Measurements from ENCODE around the gene ATP5IF1.

ATP5IF1 gene

DNA sequence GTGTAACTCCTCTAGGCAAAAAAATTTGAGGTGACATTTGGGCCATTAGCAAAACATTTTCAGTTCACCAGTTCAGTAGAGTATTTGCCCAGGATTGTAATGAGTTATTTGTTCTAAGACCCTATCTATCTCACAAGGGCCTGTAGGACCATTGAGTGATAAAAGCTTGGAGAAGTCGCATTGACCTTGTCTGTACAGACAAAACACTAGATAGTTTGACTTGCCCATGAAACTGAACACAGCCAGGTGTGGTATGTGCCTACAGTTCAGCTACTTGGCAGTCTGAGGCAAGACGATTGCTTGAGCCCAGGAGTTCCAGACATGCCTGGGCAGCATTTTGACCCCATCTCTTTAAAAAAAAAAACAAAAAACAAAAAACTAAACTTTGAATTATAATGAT is 3.1 kb downstream of the ATP5IF1 start:
- DNase-seq, result no peak

DNA sequence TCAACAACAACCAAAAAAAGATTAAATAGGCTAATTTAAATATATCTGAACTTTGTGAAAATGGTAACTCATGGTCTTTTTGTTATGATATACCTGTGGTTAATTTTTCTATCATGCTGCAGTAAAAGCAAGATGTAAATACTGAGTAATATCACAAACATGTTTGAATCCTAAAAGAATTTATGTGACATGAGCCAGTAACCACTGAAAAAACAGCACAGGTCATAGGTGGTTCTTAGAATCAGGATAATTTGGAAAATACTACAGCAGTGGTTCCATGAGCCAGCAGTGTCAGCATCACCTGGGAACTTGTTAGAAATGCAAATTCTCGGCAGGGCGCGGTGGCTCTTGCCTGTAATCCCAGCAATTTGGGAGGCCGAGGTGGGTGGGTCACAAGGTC is 4.1 kb downstream of the ATP5IF1 start:
- no peak for DNase-seq

DNA sequence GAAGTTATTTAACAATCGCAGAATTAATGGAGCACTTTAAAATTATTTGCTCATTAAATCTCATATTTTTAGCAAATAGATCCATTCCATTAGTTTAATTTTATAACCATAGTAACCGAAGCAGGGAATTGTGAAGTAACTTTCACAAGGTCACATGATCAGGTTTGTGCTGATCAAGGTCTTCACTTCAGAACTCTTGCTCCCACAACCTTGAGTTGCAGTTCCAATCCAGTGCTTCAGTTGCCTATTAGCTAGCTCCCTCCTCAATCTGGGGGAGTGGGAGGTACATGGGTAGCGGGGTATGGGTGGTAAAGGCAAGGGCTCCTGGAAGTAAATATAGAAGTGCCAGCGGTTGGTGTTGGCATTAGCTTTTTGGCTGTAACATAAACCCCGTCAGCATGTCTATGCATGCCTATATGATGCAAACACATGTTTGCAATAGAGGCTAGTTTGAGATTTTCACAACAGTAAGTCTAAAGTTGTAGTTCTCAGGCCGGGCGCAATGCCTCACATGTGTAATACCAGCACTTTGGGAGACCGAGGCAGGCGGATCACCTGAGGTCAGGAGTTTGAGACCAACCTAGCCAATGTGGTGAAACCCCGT is 5.8 kb downstream of the ATP5IF1 start:
- no peak for DNase-seq

DNA sequence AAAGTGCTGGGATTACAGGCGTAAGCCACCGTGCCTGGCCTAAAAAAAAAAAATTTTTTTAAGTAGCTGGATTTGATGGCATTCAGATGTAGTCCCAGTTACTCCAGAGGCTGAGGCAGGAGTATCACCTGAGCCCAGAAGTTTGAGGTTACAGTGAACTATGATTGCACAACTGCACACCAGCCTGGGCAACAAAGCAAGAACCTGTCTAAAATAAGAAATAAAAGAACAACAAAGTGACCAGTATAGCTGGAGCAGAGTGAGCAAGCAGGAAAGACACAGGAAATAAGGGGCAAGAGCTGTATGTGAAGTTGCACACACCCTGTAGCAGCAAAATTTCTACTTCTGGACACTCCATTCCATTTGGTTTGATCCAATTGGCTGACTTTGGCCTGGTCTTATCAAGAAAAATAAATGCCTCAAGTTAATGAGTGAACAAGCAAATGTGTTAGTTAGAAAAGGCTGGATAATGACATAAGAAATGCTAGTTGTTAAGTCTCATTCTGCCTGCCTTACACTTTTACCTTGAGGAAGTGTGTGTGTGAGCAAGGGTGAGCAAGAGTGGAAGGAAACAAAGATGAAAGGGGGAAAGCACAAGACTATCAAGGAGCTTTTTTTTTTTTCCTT is 7.9 kb downstream of the ATP5IF1 start:
- DNase-seq, result no peak

DNA sequence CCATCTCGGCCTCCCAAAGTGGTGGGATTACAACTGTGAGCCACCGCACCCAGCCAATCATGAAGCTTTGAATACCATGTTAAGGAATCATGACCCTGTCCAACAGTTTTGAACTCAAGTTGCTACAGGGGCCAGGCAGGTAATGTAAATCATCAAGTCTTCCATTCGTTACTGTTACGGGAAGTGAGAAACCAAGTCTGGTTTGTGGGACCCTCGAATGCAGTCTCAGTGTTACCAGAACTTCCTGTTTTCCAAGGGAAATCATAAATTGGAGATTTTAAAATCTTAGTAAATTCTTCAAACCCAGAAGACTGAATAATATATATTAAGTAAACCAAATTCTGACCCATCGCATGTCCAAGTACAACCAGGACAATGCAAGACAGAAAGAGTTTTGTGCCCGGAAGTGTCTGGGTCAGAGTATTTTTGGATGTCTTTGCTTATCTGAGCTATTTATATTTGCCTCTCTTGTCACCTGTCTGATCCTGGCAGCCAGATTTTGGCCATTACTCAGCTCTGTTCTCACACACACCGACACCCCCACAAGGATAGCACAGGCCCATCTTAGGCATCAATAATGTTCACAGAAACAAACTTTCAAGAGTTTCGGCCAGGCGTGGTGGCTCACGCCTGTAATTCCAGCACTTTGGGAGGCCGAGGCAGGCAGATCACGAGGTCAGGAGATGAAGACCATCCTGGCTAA is 8.8 kb downstream of the ATP5IF1 start:
- no peak for DNase-seq

DNA sequence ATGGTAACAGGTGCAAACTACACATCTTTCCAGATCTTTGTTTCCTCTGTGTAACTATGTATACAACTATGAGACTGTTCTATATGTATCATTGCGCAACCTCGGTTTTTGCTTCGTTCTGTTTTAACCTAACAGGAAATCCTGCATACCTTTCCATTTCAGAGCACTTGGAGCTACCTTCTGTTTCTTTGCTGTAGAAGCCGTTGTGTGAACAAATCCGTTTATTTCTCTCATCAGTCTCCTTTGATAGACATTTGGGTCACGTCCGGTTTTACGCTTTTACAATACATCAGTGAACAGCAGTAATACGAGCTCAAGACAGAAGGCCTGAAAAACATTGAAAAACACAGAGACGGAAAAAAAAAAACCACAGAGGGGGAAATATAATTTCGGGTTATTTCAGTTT is 10.5 kb downstream of the ATP5IF1 start:
- no peak for DNase-seq

DNA sequence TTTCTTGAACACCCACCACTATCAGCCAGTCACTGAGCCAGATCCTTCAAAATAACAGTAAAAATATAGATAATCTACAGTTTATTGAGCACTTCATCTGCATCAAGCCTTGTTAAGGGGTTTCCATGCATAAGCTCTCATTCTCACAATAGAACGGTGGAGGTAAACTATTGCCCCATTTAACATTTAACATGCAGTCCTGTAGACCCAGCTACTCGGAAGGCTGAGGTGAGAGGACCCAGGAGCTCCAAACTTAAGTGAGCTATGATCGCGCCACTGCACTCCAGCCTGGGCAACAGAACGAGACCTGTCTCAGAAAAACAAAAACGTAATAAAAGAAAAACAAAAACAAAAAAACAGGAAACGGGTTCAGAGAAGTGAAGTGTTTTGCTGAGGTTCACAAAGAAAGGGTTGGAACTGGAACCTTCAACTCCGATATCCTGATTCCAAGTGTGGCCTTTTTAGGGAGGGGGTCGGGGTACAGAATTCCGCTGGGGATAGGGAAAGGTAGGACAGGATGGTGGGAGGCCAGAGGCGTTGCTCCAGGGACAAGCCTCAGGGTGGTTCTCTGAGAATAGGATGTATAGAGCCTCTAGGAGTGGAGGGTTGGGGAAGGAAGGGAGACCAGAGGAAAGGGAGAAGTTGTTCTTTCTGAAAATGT is 11.8 kb downstream of the ATP5IF1 start:
- no peak for DNase-seq

DNA sequence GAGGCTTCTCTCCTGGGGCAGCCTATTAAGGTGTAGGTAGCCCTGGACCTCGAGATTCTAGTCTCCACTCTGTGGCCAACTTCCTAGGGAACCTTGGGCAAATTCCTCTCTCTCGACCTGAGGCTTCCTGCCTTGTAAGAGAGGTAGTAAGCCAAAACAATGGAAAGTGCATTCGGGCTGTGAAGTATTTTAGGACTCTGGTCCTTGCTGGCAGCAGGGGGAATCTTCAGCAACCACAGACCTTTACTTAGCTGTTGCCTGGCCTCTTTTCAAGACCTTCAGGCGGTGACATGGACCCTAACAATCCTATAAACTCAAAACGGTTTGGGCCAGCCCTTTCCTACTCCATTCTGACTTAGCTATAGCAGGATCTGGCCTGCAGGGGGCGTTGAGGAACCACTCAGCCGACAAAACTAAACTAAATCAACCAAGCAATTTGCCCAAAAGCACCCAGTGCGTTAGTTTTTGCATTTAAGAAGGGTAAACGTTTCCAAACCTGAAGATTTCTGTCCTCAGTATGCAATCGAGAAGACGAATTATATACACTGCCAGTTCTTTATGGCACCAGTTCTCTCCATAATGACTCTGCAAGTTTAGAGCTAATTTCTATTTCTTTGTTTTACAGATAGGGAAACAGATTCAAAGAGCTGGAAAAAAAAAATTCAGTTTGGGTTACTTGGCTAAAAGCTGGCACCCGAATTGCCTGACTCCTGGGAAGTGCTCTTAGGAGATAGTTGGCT is 12.5 kb downstream of the ATP5IF1 start:
- peak; percentile 56 to 78 (median 65) for DNase-seq

DNA sequence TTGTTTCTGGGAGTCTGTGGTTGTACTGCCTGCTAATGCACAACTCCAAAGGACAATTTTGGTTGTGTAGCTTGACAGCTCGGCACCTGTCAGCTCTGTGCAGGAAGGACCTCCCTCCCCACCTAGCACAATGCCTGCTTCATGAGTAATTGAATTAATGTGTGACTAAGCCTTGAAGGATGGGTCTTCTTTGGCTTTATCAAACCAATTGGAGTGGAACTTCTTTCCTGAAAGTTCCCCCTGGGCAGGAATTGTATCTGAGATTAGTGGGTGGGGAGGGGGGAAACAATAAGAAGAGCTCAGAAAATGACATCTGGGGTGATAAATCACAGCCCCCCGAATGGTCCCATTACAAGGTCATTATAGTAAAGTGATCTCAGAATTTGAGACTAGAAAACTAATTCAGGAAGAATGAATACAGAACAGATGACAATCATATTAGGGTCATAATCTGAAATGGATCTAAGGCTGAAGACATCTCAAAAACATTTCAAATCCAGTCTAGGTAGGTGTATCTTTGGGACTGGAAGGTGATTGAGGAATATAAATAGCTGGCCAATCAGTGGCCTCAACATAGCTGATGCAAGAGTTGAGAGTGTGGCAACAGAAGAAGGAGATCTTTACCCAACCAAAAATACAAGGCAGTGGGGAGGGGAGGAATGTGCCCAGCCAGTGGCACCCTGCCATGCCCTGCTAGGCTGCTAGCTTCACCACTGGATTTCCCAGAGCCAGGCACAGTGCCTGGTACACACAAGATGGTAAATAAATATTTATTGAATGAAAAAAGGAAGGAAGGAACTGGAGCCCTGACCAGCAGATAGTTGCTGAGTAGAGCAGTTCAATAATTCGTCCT is 13.3 kb downstream of the ATP5IF1 start:
- no peak for DNase-seq

DNA sequence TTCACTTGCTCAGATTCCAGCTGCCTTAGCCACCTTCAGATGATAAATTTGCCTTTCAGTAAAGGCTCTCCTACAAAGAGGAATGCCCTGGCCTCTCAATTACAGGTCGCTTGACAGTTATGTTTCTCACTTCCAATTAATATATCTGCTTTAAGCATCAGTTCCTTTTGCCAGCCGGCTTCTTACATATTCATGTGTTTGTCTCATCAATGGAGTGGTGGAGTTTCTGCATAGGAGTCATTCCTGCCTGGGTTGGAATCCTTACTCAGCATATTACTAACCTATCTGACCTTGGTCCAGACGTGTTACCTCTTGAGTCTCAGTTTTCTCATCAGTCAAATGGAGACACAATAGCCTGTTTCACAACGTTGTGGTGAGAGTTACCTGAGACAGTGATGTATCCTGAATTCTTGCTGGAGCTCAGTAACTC is 14.0 kb downstream of the ATP5IF1 start:
- no peak for DNase-seq

DNA sequence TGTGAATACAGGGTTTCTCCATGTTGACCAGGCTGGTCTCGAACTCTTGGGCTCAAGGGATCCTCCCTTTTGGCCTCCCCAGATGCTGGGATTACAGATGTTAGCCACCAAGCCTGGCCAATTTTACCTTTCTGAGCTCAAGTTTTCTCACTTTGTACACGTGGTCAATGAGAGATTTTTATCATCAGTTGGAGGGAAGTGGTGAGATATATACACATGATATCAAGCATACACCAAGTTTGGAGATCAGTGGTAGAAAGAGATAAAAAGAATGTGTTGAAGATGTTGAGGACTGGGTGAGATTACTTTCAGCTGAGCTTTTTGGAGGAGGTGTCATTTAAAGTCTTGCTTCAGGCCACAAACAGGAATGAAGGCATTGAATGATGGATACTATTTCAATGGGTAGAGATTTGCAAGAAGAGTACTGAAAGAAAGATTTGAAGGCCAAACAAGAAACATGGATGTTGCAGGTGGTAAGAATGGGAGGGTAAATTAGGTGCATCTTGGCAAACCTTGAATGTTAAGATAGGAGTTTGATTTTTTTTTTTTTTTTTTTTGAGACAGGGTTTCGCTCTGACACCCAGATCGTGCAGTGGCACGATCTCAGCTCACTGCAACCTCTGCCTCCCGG is 20.4 kb downstream of the ATP5IF1 start:
- no peak for DNase-seq

DNA sequence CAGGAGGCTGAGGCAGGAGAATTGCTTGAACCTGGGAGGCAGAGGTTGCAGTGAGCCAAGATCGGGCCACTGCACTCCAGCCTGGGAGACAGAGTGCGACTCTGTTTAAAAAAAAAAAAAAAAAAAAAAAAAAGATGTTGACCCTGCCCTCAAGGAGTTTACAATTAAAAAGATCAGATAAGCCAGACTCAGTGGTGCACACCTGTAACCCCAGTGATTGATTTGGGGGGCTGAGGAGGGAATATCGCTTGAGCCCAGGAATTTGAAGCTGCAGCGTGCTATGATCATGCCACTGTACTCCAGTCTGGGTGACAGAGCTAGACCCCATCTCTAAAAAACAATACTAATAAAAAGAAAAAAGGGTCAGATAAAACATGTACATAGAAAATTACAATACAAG is 21.8 kb downstream of the ATP5IF1 start:
- no peak for DNase-seq

DNA sequence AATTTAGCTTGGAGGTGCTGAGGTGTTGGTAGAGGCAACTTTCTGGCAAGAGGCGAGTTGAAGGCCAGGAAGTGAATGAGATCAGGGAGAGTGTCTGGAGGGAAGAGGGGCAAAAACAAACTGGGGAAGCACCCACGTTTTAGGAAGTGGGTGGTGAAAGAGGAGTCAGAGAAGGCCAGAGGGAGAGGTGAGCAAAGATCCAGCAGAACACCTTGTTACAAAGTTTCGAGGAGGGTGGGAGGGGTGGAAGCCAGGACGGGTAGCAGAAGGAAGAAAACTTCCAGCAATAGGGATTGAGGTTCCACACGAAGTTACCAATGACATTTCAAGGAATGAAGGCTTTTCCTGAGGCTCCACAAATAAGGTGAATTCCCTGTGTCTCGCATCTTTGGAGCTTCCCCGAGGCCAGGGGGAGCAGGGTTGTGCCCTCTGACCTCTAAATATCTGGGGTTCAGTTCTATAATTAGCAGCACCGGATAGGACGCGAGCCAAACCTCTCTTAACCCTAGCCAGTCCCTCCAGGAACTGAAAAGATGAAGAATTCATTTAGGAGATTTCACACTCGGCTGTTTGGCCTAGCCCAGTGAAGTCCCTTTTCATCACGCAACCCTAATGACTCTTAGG is 22.8 kb downstream of the ATP5IF1 start:
- DNase-seq, result no peak

DNA sequence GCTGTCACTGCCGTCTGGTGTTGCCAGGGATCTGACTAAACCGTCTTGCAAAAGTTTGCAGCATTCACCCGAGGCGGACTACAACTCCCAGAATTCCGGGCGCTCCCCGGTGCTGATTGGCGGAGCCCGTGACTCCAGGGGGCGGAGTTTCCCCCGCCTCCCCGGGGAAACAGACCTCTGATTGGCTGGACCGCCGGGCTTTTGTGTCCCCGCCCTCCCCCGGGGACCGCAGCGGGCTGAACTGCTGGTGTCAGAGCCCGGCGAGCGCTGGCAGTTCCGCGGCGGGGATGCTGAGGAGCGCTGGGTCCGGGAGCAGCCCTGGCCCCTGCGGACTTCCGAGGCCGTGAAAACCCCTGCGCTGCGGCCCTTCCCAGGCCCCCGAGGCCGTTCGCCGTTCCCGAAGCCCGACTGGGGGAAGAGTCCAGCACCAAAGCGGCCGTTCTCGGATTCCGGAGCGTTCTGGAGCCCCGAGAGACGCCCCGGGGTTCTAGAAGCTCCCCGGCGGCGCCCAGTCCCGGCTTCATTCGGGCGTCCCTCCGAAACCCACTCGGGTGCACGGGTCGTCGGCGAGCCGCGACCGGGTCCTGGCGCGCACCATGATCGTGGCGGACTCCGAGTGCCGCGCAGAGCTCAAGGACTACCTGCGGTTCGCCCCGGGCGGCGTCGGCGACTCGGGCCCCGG is 23.5 kb downstream of the ATP5IF1 start, which contains the start of gene SESN2:
TSS of gene SESN2 (plus strand) at position 267 of the 682 bp plus-strand sequence. CDS start at position 597, 330 bp downstream.
- peak; percentile 98 to 99 (median 98) for DNase-seq

DNA sequence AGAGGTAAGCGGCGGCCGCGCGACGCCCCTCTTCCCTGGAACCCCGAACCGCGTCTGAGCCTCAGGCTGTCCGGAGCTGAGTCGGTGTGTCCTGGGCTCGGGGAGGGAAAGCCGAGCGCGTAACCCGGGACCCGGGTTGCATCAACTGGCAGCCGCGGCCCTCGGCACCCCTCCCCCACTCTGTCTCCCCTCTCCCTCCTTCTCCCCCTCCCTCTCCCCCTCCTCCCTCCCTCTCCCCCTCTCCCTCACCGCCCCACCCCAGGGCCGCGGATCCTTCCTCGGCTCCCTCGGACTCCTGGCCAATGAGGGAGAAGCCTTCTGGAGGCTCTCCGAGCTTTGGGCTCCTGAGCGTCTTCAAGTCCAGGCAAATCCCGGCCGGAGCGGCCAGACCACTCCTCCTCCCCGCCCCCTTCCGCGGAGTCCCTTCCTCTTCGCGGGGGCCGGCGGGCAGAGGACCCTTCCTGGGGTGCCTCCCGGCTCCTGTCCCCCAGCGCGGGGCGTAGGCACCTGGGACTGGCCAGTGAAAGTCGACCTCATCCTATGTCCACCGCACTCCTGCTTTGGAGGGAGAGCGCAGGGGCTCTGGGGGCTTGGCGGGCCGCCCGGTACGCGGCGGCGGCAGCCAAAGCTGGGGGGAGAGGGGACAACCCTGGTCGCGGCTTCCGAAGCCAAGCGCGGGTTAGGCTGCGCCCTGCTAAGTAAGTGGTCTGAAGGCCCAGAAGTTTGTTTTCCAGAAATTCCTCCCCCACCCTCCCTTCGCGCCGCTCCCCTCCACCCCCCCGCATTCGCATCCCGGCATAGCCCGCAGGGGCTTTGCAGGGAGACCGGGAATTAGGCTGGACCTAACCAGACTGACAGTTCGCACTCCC is 24.2 kb downstream of the ATP5IF1 start:
- DNase-seq, result peak in 2 of 4 experiments; percentile 15 to 22

DNA sequence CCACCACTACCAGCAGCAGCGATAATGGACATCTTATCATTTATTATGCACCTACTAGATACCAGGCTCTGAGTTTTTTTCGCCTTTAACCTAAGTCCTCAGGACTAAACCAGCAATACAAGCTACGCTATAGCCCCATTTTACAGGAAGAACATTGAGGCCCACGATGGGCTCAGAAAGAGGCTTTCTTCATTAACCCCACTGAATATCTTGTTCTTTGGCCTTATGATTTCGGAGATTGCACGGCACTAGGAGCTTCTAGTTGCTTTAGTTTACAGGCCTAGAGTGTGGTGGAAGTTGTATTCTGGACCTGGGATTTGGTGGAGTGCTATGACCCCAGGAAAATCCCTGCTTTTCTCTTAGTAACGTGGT is 24.9 kb downstream of the ATP5IF1 start:
- DNase-seq, result no peak

DNA sequence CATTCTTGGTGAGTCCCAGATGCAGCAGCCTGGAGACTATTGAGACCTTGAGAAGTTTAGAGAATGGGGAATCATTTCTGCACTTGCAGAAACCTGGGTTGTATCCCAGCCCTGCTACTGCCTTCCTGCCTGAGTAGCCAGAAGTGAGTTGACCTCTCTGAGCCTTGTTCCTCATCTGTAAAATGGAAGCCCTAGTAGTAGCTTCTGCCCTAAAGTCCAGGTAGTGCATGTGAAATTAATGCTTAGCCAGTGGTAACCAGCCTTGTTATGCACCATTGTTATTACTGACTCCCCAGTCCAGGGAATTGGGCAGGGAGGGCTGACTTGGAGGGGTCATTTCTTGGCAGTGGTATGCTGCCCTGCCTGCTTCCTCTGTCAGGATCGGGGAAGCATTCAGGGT is 29.0 kb downstream of the ATP5IF1 start:
- DNase-seq, result no peak

DNA sequence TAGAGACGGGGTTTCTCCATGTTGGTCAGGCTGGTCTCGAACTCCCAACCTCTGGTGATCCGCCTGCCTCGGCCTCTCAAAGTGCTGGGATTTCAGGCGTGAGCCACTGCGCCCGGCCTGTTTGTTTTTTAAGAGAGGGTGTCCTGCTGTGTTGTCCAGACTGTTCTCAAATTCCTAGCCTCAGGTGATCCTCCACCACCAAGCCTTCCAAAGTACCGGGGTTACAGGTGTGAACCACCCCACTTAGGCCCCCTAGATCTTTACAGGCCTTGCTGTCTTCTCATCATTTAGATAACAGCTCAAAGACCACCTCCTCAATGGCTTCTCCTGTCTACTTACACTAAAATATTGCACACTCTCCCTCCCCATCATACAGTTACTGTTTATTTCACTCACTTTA is 29.7 kb downstream of the ATP5IF1 start:
- DNase-seq, result no peak

DNA sequence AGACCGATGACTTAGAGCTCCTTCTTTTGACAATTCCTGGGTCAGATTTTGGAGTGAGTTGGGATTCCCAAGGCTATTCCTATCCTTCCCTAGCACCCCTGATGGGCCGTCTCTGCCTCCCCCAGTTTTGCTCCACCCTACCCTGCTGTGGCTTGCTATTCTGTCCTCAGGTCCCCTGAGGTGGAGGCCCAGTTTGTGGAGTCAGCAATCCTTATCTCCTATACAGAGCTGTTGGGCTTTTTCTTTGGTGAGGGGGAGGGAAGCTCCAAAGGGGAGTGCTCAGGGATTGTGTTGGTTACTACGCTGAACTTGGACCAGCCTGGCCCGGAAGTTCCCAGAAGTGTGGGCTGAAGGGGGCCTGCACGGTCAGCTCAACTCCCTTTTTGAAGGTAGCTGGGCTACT is 31.0 kb downstream of the ATP5IF1 start:
- no peak for DNase-seq

Measured in activated CD4-positive, CD25-positive, alpha-beta regulatory T cell (primary cell).